CD4-positive, alpha-beta T cell treated with Interleukin-17A for 1 hour (primary cell): ENCODE measurements around the gene CTIF.
"Not testable (repeated sequence)": the region's sequence is repeated elsewhere in the genome, so short reads cannot be mapped to it uniquely, and the experiment has no call there.

Source experiments
- DNase-seq: peaks from one replicate; pipeline ENCODE4 v3.0.0-alpha.2; 2020

Gene CTIF

DNA sequence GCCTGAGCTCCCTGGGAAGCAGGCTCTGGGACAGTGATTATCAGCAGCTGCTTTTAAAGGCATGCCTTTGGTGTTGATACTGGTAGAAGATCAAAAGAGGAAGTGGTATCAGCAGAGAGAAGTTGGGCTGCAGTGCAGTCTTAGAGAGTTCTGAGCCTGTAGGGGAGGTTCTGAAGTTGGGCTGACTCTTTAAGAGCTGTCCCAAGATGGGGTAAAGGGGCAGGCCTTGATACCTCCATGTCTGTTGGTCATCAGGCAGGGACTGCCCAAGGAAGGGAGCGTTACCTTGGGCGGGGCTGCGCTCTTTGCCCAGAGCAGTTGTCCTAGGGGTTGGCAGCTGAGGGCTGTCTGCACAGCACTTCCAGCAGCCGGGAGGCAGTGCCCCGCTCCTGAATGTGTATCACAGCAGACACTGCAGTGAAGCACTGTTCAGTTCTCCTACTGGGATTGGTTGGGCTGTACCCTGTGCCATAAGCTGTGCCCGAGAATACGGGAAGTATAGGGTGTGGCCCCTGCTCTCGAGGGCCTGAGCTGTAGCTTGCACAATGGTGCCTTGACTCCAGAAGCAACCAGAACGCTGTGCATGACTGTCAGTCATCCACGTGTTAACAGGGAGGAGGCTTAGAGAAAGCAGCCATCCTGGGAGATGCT lies 177.0 kb downstream of the CTIF start:
- DNase-seq: peak; percentile 7

DNA sequence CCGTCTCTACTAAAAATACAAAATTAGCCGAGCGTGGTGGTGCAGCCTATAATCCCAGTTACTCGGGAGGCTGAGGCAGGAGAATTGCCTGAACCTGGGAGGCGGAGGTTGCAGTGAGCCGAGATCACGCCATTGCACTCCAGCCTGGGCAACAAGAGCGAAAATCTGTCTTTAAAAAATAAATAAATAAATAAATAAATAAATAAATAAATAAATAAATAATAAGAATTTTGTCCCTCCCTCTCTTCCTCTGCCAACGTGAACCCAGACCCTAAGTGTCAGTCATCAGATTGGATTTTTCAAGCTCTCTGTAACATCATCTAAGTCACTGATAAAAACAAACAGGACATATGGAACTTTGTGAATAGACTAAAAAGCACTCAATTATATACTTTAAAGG lies 178.4 kb downstream of the CTIF start:
- DNase-seq: not testable (repeated sequence)

GRCh38 chr18:48718251-48718959 lies 179.6 kb downstream of the CTIF start:
- no peak for DNase-seq

- no peak for DNase-seq
These were observed 180.6 kb downstream of the CTIF start for GRCh38 chr18:48719388-48719787.

GRCh38 chr18:48719974-48720654 lies 181.3 kb downstream of the CTIF start:
- no peak for DNase-seq

GRCh38 chr18:48720655-48721025 lies 181.8 kb downstream of the CTIF start:
- DNase-seq: no peak

GRCh38 chr18:48721312-48721711 lies 182.5 kb downstream of the CTIF start:
- DNase-seq: no peak

DNA sequence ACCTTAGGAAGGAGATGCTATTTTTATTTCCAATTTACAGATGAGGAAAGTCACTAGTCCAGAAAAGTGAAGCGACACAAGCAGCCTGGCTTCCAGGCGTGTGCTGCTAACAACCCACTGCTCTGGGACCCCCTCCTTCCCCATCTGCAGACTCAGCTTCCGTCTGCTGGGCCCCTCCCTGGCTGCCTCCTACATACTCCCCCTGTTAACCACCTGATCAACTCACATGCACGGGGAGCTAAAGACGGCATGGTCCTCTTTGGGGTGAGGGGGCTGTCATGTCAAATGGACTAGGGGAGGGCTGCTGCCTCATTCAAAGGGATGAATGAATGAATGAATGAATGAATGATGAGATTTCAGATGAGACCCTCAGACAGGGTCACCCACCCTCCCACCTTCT lies 184.2 kb downstream of the CTIF start:
- DNase-seq: no peak

DNA sequence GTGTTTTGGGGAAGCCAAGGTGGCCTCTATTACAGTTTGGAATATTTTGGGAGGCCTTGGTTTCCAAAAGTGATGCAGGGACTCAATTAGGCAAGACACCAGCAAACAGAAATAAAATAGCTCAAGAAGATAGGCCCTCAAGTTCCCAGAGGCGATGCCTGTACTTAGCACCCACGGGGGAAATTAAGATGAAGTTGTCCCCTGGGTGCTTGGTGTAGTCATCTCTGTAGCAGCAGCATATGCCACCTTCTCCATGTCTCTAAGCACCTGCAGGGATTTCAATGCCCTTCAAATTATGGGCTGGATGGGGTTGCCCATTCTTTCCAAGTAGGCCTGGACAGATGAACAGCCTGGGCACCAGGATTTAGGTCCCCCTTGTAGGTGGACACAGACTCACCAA lies 185.0 kb downstream of the CTIF start:
- no peak for DNase-seq

GRCh38 chr18:48724442-48724841 lies 185.6 kb downstream of the CTIF start:
- DNase-seq: no peak

- DNase-seq: no peak
These were observed 186.1 kb downstream of the CTIF start for GRCh38 chr18:48724939-48725338.

- DNase-seq: no peak
These were observed 186.7 kb downstream of the CTIF start for GRCh38 chr18:48725562-48725961.

DNA sequence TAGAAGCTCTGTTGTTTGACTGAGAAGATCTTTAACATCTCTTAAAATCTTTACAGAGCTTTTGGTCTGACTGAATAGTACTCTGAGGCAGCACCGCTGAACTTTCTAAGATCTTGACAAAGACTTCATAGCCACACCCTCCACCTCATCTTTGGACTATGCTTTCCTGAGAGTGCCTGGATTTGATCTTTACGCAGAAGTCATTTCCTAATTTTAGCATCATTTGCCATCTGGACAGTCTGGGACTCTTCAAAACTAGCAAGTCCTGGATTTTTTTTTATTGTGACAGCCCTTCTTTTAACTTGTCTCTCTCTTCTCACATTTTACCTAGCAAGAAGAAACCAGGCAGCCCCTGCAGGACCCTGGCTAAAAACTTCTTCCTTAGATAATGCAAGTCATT lies 188.8 kb downstream of the CTIF start:
- DNase-seq: no peak

DNA sequence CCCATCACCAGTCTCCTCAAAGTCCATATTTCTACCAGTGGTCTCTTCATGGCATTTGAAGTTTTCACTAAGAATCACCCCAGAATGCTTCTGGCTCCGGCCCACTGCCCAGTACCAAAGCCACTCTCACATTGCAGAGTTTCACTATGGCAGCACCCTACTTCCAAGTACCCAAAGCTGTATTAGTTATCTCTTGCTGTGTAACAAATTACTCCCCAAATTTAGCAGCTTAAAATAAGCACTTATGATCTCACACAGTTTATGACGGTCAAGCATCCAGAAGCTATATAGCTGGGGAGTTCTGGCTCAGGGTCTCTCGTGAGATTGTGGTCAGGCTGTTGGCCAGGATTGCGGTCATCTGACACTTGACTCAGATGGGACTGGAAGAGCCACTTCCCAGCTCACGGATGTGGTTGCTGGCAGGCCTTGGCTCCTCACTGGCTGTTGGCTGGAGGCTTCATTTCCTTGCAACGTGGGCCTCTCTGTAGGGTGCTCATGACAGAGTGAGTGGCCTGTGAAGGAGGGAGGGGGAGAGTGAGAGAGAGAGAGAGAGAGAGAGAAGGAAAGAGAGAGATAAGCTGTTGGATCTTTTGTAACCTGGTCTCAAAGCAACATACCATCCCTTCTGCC lies 189.5 kb downstream of the CTIF start:
- no peak for DNase-seq

- no peak for DNase-seq
These were observed 190.6 kb downstream of the CTIF start for GRCh38 chr18:48729404-48729803.

GRCh38 chr18:48730010-48730409 lies 191.2 kb downstream of the CTIF start:
- no peak for DNase-seq

DNA sequence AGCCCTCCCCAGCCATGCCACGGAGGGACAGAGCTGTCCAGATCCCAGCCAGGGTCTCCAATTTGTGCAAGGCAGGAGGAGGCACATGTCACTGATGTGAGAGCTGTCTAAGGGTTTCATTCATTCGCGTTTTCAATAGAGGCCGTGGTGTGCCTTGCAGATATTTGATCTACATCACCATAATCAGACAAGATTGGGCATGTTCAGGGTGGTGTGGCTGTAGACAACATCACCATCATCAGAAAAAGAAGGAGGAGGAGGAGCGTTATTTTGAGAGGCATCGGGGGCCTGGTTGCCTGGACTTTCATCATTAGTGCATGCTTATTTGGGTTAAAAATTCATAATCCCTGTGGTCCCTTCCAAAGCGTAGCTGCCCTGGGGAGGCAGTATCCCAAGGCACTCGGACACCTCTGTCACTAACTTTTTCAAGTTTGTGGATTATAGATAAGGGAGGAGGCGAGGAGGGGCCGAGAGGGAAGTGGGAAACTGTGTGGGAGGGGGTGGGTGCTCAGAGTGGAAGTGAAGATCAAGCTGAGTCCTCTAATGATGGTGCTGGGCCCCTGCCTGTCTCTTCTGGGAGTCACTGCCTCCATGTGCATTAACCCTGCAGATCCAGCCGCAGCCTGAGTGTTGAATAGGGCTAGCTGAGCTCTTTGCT lies 194.1 kb downstream of the CTIF start:
- no peak for DNase-seq

DNA sequence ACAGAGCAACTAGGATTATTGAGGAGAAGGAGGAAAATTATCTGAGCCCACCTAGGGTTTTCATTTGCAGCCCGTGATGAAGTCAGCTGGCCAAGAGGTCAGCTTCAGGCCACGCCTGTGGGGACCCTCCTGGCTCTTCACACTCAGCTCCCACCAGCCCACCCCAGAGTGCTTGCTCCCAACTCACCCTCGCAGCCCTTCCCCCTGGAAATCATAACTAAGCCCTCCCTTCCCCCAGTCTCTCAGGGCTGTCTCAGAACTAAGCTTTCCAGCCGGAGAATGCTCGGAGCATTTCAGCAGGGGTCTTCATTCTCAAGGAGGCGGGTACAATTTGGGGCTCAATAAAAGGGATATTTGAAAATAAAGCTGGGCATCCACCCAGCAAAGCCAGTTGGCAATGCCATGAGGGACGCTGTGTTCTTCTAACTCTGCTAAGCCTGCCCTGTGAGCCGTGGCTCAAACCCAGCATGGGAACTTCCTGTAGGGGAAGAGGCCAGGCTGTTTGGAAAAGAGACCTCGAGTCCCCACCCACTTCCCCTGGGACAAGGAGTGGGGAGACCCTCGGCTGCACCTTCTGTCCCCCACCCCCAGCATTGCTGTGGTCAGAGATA lies 194.9 kb downstream of the CTIF start:
- no peak for DNase-seq

GRCh38 chr18:48734460-48734859 lies 195.6 kb downstream of the CTIF start:
- DNase-seq: no peak

DNA sequence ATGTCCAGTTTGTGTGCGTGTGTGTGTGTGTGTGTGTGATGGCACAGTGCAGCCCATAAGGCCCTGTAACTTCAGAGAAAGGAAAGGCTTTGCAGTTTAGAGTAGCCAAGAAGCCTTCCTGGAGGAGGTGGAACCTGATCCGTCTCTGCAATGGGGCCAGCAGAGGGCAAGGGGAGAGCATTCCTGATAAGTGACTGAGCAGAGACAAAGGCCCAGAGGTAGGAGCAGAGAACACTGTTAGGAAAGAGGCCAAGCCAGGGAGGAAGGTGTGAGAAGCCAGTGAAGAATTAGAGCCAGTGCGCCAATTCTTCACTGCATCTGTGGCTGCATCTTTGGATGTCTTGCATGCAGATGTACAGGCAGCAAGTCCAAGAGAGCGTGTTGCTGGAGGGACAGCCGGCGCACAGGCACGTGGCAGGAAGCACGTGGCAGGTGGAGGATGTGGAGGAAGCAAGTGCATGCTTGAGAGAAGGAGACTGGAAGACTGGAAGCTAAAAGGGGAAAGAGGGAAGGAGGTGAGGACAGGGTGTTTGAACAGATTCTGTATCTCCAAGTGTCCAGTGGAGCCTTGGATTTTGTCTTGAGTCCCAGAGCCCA lies 196.3 kb downstream of the CTIF start:
- DNase-seq: no peak

- DNase-seq: no peak
These were observed 196.9 kb downstream of the CTIF start for GRCh38 chr18:48735681-48736255.
